ENCODE measurements around the gene CFAP251. TPM values are rescaled to one million over a fixed set of nuclear protein-coding genes. Genes with fewer than 3 reads are reported as not detected.
"Not testable (repeated sequence)": the region's sequence is repeated elsewhere in the genome, so short reads cannot be mapped to it uniquely, and the experiment has no call there.

Gene CFAP251
- total RNA-seq, 1 donor from 2014 or later: 2.2 TPM

DNA sequence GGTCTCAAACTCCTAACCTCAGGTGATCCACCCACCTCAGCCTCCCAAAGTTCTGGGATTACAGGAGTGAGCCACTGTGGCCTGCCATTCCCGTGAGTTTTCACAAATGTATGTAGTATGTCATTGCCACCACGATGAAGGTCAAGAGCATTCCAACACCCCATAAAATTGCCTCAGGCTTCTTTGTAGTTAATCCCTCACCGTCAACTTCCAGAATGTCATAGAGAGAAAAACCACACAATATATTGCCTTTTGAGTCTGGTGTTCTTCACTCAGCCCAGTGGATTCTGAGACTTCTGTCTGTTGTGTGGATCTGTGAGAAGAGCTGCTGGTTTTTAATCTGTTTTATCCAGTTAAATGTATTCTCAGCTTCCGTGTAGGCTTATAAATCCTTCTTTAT lies 12.6 kb upstream of the CFAP251 start:
- no peak for DNase-seq

- no peak for DNase-seq
Measured at GRCh38 chr12:121908702-121909101, 9.7 kb upstream of the CFAP251 start.

DNA sequence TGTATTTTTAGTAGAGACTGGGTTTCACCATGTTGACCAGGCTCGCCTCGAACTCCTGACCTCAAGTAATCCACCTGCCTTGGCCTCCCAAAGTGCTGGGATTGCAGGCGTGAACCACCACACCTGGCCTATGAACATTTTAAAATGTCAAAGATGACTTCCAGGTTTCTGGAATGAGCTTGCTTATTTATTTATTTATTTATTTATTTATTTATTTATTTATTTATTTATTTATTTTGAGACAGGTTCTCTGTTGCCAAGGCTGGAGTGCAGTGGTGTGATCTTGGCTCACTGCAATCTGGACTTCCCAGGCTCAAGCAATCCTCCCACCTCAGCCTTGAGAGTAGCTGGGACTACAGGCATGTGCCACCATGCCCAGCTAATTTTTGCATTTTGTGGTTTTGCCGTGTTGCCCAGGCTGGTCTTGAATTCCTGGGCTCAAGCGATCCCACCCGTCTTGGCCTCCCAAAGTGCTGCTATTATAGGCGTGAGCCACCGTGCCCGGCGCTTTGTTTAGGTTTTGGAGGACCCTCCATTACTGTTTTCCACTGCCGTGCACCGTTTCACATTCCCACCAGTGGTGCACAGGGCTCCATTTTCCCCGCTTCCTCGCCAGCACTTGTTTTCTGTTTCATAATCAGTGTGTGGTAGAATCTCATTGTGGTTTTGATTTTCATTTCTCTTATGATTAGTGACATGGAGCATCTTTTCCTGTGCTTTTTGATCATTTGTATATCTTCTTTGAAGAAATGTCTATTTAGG lies 6.4 kb upstream of the CFAP251 start:
- no peak for DNase-seq

- DNase-seq: no peak
Measured at GRCh38 chr12:121915841-121916321, 2.5 kb upstream of the CFAP251 start.

GRCh38 chr12:121916719-121917118 lies 1.7 kb upstream of the CFAP251 start:
- DNase-seq: peak; percentile 12

GRCh38 chr12:121918679-121919038 lies 267 bp downstream of the CFAP251 start:
- DNase-seq: no peak

DNA sequence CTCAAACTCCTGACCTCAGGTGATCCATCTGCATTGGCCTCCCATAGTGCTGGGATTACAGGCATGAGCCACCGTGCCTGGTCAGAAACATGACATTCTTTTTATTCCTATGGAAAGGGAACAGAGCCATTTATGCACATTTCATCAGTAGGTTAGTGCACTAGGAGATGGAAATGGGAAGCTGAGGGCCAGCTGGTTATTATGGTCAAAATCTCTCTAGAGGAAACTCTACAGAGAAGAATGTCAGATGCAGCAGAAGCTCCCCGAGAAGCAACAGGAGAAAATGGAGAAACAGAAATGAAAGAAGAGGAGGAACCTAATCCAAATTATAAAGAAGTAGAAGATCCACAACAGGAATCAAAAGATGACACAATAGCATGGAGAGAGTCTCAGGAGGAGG lies 2.7 kb downstream of the CFAP251 start:
- no peak for DNase-seq

- DNase-seq: peak; percentile 59
Measured at GRCh38 chr12:121925358-121925695, 6.9 kb downstream of the CFAP251 start.

DNA sequence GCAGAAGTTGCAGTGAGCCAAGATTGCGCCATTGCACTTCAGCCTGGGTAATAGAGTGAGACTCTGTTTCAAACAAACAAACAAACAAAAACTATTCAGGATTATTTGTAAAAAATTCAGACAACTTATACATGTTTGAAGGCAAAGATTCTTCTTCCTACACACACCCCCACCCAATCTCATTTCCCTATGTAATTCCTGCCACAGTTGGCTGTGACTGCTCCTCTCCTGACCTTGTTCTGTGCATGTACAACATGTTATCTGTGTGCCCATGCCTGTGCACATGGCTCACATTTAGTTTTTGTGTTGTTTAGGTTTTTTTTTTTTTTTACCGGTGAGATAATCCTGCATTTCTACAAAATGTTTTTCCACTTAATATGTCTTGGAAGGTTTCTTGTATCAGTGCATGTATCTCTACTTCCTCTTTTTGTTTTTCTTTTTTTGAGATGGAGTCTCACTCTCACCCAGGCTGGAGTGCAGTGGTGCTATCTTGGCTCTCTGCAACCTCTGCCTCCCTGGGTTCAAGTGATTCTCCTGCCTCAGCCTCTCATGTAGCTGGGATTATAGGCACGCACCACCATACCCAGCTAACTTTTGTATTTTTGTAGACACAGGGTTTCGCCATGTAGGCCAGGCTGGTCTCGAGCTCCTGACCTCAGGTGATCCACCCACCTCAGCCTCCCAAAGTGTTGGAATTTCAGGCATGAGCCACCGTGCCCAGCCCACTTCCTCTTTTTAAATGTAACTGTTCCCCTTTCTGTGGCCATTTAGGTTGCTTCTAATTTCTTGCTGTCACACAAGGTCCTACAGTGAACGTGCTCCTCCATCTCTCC lies 8.7 kb downstream of the CFAP251 start:
- no peak for DNase-seq

- DNase-seq: no peak
Measured at GRCh38 chr12:121927813-121928212, 9.4 kb downstream of the CFAP251 start.

- DNase-seq: not testable (repeated sequence)
Measured at GRCh38 chr12:121929545-121929944, 11.2 kb downstream of the CFAP251 start.

DNA sequence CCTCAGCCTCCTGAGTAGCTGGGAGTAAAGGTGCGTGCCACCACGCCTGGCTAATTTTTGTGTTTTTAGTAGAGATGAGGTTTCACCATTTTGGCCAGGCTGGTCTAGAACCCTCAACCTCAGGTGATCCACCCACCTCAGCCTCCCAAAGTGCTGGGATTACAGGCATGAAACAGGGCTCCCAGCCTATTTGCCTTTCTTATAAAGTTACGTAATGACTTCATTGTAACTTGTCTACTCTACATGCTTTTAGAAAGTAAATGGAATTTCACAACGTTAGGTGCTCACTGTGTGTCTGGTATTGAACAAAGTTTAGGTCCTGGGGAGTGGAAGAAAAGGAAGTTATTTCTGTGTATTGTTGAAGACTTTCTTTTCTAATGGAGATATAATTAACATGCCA lies 12.5 kb downstream of the CFAP251 start:
- no peak for DNase-seq

DNA sequence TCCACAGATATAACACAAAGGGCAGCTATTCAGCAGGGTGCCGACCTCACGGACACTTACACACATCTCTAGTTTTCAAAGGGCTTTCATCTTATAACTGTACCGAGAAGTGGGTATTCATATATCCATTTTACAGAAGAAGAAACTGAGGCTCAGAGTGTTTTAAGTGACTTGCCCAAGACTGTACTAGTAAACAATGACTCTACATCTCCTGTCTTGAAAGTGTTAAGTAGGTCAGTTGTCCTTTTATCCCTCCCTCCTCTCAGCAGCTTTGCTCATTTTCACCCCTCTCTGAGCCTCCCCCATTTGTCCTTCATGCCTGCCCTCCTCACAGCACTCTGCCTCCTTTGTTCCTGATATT lies 13.8 kb downstream of the CFAP251 start:
- no peak for DNase-seq

DNA sequence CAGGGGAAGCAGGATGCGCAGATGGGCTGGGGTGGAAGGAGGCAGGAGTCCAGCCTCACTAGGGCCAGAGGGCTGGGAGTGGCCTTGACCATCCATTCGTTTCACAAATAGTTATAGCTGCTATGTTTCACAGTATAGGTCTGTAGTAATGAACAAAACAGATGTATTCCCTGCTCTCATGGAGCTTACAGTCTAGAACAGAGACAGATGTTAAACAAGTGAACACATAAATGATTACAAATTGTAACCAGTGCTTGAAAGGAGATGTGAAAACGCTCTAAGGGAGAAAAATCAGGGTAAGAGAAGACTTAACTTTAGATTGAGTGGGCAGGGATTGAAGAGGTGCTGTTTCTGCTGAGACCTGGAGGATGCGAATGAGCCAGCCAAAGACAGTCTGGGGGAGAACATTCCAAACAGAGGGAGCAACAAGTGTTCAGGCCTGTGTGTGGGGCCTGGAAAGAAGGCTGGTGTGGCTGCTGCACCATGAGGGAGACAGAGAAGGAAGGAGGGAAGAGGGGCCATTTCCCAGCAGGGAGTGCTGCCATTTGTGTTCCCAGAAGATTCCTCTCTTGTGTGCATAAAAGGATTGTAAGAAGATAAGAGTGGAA lies 14.6 kb downstream of the CFAP251 start:
- DNase-seq: no peak

DNA sequence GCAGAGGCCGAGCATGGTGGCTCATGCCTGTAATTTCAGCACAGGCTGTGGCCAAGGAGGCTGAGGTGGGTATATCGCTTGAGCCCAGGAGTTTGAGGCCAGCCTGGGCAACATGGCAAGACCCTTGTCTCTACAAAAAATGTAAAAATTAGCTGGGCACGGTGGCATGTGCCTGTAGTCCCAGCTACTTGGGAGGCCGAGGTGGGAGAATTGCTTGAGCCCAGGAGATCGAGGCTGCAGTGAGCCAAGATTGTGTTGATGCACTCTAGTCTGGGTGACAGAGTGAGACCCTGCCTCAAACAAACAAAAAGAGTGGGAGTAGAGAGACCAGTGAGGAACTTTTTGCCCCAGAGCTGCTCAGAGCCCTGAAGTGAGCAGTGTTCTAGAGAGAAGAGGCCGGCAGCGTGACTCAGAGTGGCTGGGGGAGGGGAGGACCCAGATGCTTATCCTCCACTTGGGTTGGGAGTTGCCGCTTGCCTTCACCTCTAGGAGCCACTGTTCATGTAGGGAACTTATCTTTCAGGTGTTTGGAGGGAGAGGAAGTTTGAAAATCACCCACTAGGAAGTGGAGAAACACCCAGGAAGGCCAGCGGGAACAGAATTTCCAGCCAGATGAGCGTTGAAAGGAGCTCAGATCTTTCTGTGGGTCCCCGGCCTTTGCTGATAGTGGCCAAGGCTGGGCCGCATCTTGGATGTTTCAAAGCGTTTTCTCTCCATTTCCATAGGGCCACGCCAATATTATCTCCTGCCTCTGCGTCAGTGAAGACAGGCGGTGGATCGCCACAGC lies 15.3 kb downstream of the CFAP251 start:
- DNase-seq: no peak

DNA sequence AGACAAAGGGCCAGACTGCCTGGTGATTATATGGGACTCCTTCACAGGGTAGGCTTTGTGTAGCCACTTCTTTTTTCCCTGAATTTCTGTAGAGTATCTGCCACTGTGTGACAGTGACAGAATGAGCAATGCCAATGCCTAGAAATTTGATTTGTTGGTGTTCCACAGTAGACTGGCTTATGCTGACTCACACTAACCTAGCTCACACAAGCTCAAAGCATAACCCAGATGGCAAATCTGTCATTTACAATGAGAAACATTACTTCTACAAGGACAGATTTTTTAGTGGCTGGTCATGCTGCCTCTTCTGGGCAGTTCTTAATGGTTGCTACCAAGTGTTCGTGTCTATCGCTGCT lies 15.9 kb downstream of the CFAP251 start:
- DNase-seq: no peak

GRCh38 chr12:121937654-121938053 lies 19.3 kb downstream of the CFAP251 start:
- no peak for DNase-seq

DNA sequence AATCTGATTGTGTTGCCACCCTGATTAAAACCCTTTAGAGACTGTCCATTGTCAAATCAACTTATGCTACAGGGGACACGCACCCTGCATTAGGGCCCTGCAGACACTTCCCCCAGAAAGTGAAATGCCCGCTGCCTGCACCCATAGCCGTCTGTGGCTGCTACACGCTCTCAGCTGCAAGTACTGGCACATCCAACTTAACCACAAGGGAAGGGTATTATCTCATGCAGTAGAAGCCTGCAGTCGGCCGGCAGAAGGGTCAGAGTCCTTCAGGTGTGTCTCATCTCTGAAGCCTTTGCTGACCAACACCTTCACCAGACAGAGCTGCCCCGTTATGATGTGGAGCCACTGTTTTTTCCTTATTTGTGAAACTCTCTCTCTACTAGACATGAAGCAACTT lies 20.8 kb downstream of the CFAP251 start:
- DNase-seq: no peak

GRCh38 chr12:121939992-121940766 lies 21.8 kb downstream of the CFAP251 start:
- DNase-seq: no peak

DNA sequence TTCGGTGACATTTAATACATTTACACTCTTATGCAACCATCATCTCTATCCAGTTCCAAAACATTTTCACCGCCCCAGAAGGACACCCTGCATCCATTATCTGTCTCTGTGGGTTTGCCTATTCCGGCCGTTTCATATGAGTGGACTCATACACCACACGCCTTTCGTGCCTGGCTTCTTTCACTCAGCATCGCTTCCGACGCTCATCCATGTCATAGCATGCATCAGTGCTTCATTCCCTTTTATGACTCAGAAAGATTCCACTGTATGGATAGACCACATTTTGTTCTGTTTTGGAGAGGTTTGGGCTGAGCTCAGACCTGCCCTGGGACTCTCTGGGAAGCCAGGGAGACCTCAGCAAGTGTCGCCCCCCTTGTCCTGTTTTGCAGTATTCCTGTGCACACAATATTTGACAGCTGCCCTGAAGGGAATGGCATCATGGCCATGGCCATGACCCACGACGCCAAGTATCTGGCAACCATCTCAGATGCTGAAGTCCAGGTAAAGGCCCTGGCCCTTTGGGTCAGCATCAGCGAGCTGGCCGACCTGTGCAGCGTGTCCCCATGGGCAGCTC lies 23.8 kb downstream of the CFAP251 start:
- no peak for DNase-seq

DNA sequence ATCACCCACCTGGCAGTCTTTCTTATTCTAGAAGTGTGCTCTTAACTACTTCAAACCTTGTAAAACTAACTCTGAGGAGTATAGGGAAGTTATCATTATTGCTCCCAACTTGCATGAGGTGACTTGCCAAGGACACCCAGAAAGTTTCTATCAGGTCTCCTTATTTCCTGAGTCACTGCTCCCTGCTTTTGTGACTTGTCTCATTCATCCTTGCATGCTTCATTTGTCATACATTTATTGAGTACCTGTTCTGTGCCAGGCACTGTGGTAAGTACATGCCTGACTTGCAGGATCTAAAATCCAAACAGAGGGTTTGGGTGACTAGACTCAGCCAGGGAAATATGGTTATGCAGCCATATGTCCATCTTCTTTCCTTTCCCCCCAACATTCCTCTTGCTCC lies 25.5 kb downstream of the CFAP251 start:
- no peak for DNase-seq
